Astrocyte (in vitro differentiated cells and primary cell): ENCODE measurements around the gene HPN.

Source experiments
- CTCF ChIP-seq: IDR thresholded peaks from 2 replicates; pipeline ENCODE4 v1.5.1; 2011; ENCODE audit warnings: low read depth, mild to moderate bottlenecking, inconsistent platforms, low read length, moderate library complexity; ENCODE audit not compliant: insufficient read depth
- EZH2 ChIP-seq: IDR thresholded peaks from 2 replicates; pipeline ENCODE4 v1.6.1; 2012; ENCODE audit warnings: mild to moderate bottlenecking, low read length, inconsistent platforms; ENCODE audit not compliant: insufficient read depth

DNA sequence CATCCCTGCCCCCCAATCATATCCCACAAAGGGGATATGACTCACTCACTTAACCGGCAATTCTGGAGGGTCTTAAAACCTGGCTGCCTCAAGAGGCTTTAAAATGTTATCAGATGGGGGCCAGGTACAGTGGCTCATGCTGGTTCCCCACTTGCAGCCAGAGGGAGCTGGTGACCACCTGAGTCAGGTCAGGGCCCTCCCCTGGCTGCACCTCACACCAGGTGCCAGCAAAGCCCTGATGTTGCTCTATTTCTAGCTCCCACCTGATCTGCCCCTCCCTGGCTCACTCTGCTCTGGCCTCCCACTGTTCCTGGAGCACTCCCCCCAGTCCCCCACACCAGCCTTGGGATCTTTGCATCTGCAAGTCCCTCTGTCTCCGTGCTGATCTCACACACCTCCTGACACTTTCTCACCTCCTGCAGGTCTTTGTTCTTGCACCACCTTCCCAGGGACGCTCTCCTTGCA, 14.2 kb downstream of the HPN start:
- no peak for TF ChIP-seq EZH2
- no peak for TF ChIP-seq CTCF
